HepG2 (cell line): ENCODE measurements around the gene CPHXL2. TPM values are rescaled to one million over a fixed set of nuclear protein-coding genes. Genes with fewer than 3 reads are reported as not detected.

Experiments used
- AGO1 ChIP-seq: fragments of 200-400 bp; formaldehyde crosslinking; IDR thresholded peaks from 2 replicates; pipeline ENCODE4 v1.6.1; 2017; ENCODE audit warnings: mild to moderate bottlenecking, low read depth, low read length, moderate library complexity; ENCODE audit not compliant: poor library complexity, severe bottlenecking
- ATF1 ChIP-seq: IDR thresholded peaks from 2 replicates; pipeline ENCODE4 v1.6.1; 2016; ENCODE audit warnings: mild to moderate bottlenecking, control low read depth
- BCL3 ChIP-seq: sonication (generic); formaldehyde crosslinking; IDR thresholded peaks from 2 replicates; pipeline ENCODE4 v1.5.1; 2020; ENCODE audit warnings: mild to moderate bottlenecking, missing genetic modification reagents, moderate library complexity
- CBX1 ChIP-seq: IDR thresholded peaks from one replicate; pipeline ENCODE4 v1.6.1; 2016; ENCODE audit warnings: antibody characterized with exemption, low read depth
- CHCHD3 ChIP-seq: sonication (generic); formaldehyde crosslinking; IDR thresholded peaks from 2 replicates; pipeline ENCODE4 v1.8.0; 2022; ENCODE audit warnings: mild to moderate bottlenecking, missing genetic modification reagents, moderate library complexity
- CREM ChIP-seq, 2 experiments: sonication (generic) in 1 of 2; formaldehyde crosslinking in 1 of 2; IDR thresholded peaks; 2 replicates each; pipeline versions ENCODE4 v1.4.0 to v1.6.1; 2016 to 2020; ENCODE audit warnings: antibody characterized with exemption in 1 of 2, mild to moderate bottlenecking in 1 of 2, missing genetic modification reagents in 1 of 2
- IRF9 ChIP-seq: sonication (generic); formaldehyde crosslinking; IDR thresholded peaks from 2 replicates; pipeline ENCODE4 v1.8.0; 2022; ENCODE audit warnings: missing genetic modification reagents, mild to moderate bottlenecking, borderline replicate concordance
- JDP2 ChIP-seq: sonication (generic); formaldehyde crosslinking; IDR thresholded peaks from 2 replicates; pipeline ENCODE4 v1.8.1; 2022; ENCODE audit warnings: missing genetic modification reagents, borderline replicate concordance
- KDM3A ChIP-seq: IDR thresholded peaks from 2 replicates; pipeline ENCODE4 v1.6.1; 2018; ENCODE audit warnings: low read depth, missing compliant biosample characterization
- KMT2A ChIP-seq: sonication (generic); formaldehyde crosslinking; IDR thresholded peaks from 2 replicates; pipeline ENCODE4 v1.4.0; 2020; ENCODE audit warnings: missing genetic modification reagents
- RFX3 ChIP-seq: IDR thresholded peaks from 2 replicates; pipeline ENCODE4 v1.6.1; 2016; ENCODE audit warnings: missing biosample characterization, missing genetic modification reagents
- SRY ChIP-seq: sonication (generic); formaldehyde crosslinking; IDR thresholded peaks from 2 replicates; pipeline ENCODE4 v1.8.0; 2022; ENCODE audit warnings: mild to moderate bottlenecking, missing genetic modification reagents
- TCF7 ChIP-seq: sonication (generic); IDR thresholded peaks from 2 replicates; pipeline ENCODE4 v1.6.1; 2016; ENCODE audit warnings: antibody characterized with exemption, low read depth
- TOPORS ChIP-seq: sonication (generic); formaldehyde crosslinking; IDR thresholded peaks from 2 replicates; pipeline ENCODE4 v1.8.0; 2023; ENCODE audit warnings: mild to moderate bottlenecking, missing genetic modification reagents
- ZHX1 ChIP-seq: sonication (generic); formaldehyde crosslinking; IDR thresholded peaks from 2 replicates; pipeline ENCODE4 v1.8.1; 2022; ENCODE audit warnings: low read depth, mild to moderate bottlenecking, missing genetic modification reagents
- ZNF484 ChIP-seq: sonication (generic); formaldehyde crosslinking; IDR thresholded peaks from 2 replicates; pipeline ENCODE4 v1.5.1; 2020; ENCODE audit warnings: mild to moderate bottlenecking, low read depth, missing genetic modification reagents, borderline replicate concordance
- ZNF501 ChIP-seq: sonication (generic); formaldehyde crosslinking; IDR thresholded peaks from 2 replicates; pipeline ENCODE4 v1.5.1; 2020; ENCODE audit warnings: mild to moderate bottlenecking, moderate library complexity, missing genetic modification reagents
- ZNF543 ChIP-seq: sonication (generic); formaldehyde crosslinking; IDR thresholded peaks from 2 replicates; pipeline ENCODE4 v1.4.0; 2020; ENCODE audit warnings: mild to moderate bottlenecking, missing genetic modification reagents
- ZNF777 ChIP-seq: sonication (generic); formaldehyde crosslinking; IDR thresholded peaks from 2 replicates; pipeline ENCODE4 v1.4.0; 2020; ENCODE audit warnings: missing genetic modification reagents
- ZNF782 ChIP-seq: sonication (generic); formaldehyde crosslinking; IDR thresholded peaks from 2 replicates; pipeline ENCODE4 v1.4.0; 2020; ENCODE audit warnings: missing genetic modification reagents, mild to moderate bottlenecking, borderline replicate concordance
- ZSCAN30 ChIP-seq: sonication (generic); formaldehyde crosslinking; IDR thresholded peaks from 2 replicates; pipeline ENCODE4 v1.5.0; 2020; ENCODE audit warnings: mild to moderate bottlenecking, missing genetic modification reagents
- polyA plus RNA-seq, 8 experiments: library from polyadenylated mRNA; depleted of rRNA in 3 of 8; stranded (reverse) in 7 of 8; unstranded in 1 of 8; fragments of >200 nt; fragmentation: Illumina TruSeq in 4 of 8; extraction: Trizol in 4 of 8; gene quantifications; 2 replicates each; pipeline versions ENCODE4 v1.2.1 to v1.2.3, GENCODE V29; 2011 to 2016; ENCODE audit warnings: low read depth in 4 of 8, missing spikeins in 1 of 8, mixed read lengths in 1 of 8; ENCODE audit not compliant: insufficient read depth in 1 of 8
- total RNA-seq, 5 experiments: library from RNA; depleted of rRNA; stranded (reverse); fragments of >200 nt; fragmentation: Illumina TruSeq; extraction: Trizol; gene quantifications; 2 replicates each; pipeline ENCODE4 v1.2.3, GENCODE V29; 2016; ENCODE audit warnings: low read depth in 1 of 5

CPHXL2 gene
- total and polyA plus RNA-seq, 2 of the 13 experiments (the other 11 are each of a cell fraction or from before 2014, with no cell fraction given), result not detected

GRCh38 chr16:75647492-75648264 lies 29.1 kb downstream of the CPHXL2 start, which contains the start of the genes KARS1 and TERF2IP (continued):
- TF ChIP-seq ZHX1 (CRISPR knock-in tag) (peak; percentile 29), CBX1 (peak; percentile 53), AGO1 (peak; percentile 54), ATF1 (CRISPR knock-in tag) (no peak), BCL3 (0 out of 2 replicates have a peak, but pooled peaks have one; percentile 54), ZNF543 (peak; percentile 71; the same call in 1 of the 2 replicates), CREM (IDR thresholded peaks at IDR 0.05) (peak; percentile 74), CREM (CRISPR knock-in tag; IDR thresholded peaks at IDR 0.05) (no peak), KDM3A (CRISPR knock-in tag) (peak; percentile 41; the same call in 1 of the 2 replicates), ZNF501 (CRISPR knock-in tag) (peak; percentile 93), ZNF782 (CRISPR knock-in tag) (peak; percentile 19; the same call in 1 of the 2 replicates), JDP2 (CRISPR knock-in tag) (no peak), ZNF484 (no peak), KMT2A (CRISPR knock-in tag) (peak; percentile 99), RFX3 (CRISPR knock-in tag) (no peak), TOPORS (CRISPR knock-in tag) (0 out of 2 replicates have a peak, but pooled peaks have one; percentile 32), TCF7 (no peak), CHCHD3 (CRISPR knock-in tag) (0 out of 2 replicates have a peak, but pooled peaks have one; percentile 8), ZNF777 (CRISPR knock-in tag) (peak; percentile 39), ZSCAN30 (CRISPR knock-in tag) (peak; percentile 92; the same call in 1 of the 2 replicates), SRY (CRISPR knock-in tag) (peak; percentile 78), IRF9 (CRISPR knock-in tag) (peak; percentile 88)
